Spleen (tissue), 11 donors: ENCODE results near the gene ASXL3. TPM values are rescaled to one million over a fixed set of nuclear protein-coding genes. Genes with fewer than 3 reads are reported as not detected.

Experiments used
- DNase-seq: peaks from one replicate; pipeline ENCODE4 v3.0.0-alpha.2; 2020
- H3K27ac ChIP-seq, 8 donors: fragments of 200-600 bp; sonication (generic) in 7 of 8; 1 replicate in 4 of 8; 2 replicates in 4 of 8; pipeline versions ENCODE4 v1.5.0 to v1.8.0; 2016 to 2021; ENCODE audit warnings: inconsistent platforms in 4 of 8, mild to moderate bottlenecking in 4 of 8, moderate library complexity in 1 of 8
- H3K27me3 ChIP-seq, 7 donors: fragments of 200-600 bp; sonication (generic) in 6 of 7; replicated peaks in 1 of 7; 1 replicate in 4 of 7; 2 replicates in 3 of 7; pipeline versions ENCODE4 v1.5.0 to v1.8.0; 2016 to 2021; ENCODE audit warnings: inconsistent platforms in 3 of 7, mild to moderate bottlenecking in 1 of 7
- H3K36me3 ChIP-seq, 6 donors: fragments of 200-600 bp; sonication (generic) in 5 of 6; 1 replicate in 4 of 6; 2 replicates in 2 of 6; pipeline versions ENCODE4 v1.5.0 to v1.8.0; 2016 to 2021; ENCODE audit warnings: inconsistent platforms in 2 of 6
- H3K4me1 ChIP-seq, 6 donors: fragments of 200-600 bp; sonication (generic) in 5 of 6; 1 replicate in 3 of 6; 2 replicates in 3 of 6; pipeline versions ENCODE4 v1.5.0 to v1.8.0; 2016 to 2021; ENCODE audit warnings: inconsistent platforms in 3 of 6
- H3K4me3 ChIP-seq, 8 donors: fragments of 200-600 bp; sonication (generic) in 7 of 8; 1 replicate in 4 of 8; 2 replicates in 4 of 8; pipeline versions ENCODE4 v1.5.0 to v1.8.0; 2016 to 2021; ENCODE audit warnings: inconsistent platforms in 4 of 8, mild to moderate bottlenecking in 4 of 8, moderate library complexity in 2 of 8
- H3K9me3 ChIP-seq, 8 donors: fragments of 200-600 bp; sonication (generic) in 7 of 8; 1 replicate in 4 of 8; 2 replicates in 4 of 8; pipeline versions ENCODE4 v1.5.0 to v1.8.0; 2016 to 2021; ENCODE audit warnings: inconsistent platforms in 4 of 8
- POLR2A ChIP-seq, 3 donors: fragments of 450-650 bp; IDR thresholded peaks; one replicate each; pipeline ENCODE4 v1.5.1; 2017; ENCODE audit warnings: antibody characterized with exemption in 3 of 3, mild to moderate bottlenecking in 1 of 3
- POLR2AphosphoS5 ChIP-seq, 3 donors: sonication (generic); formaldehyde crosslinking; IDR thresholded peaks; one replicate each; pipeline ENCODE4 v1.5.1; 2017; ENCODE audit warnings: antibody characterized with exemption in 3 of 3
- WGBS, 5 donors: extraction: QIAGEN DNeasy Blood & Tissue Kit in 3 of 5; methylation state at CpG; one replicate each; pipeline versions ENCODE4 v1.1.5 to v1.1.7; 2013 to 2018; 5-methylcytosine and 5-hydroxymethylcytosine counted together
- intact Hi-C: fragments of 100-400 bp; cut with DNase I; formaldehyde crosslinking; loops from one replicate; pipeline ENCODE4 v1.15.0; 2023; ENCODE audit warnings: low total_unique reads
- polyA plus RNA-seq, 3 donors: library from polyadenylated mRNA; stranded (reverse); fragments of 200-250 nt; gene quantifications; one replicate each; pipeline ENCODE4 v1.2.1, GENCODE V29; 2013
- total RNA-seq, 7 donors: library from RNA; depleted of rRNA in 3 of 7; stranded (reverse); fragments of >200 nt in 3 of 7; fragmentation: NEBNext Ultra II Directional in 4 of 7; extraction: Animal tissue kit (Norgen Biotek cat#: 25700) in 4 of 7; gene quantifications; one replicate each; pipeline versions ENCODE4 v1.1.0 to v1.2.1, GENCODE V29; 2016 to 2021
- TF ChIP-seq, protein P1 (sequence below), 11 experiments: fragments of 200-600 bp in 7 of 11; fragments of 450-650 bp in 4 of 11; sonication (generic) in 4 of 11; IDR thresholded peaks in 8 of 11; conservative IDR thresholded peaks in 3 of 11; 1 replicate in 7 of 11; 2 replicates in 4 of 11; pipeline versions ENCODE4 v1.4.0 to v1.8.0; 2016 to 2021; ENCODE audit warnings: antibody characterized with exemption in 11 of 11, inconsistent platforms in 4 of 11, mild to moderate bottlenecking in 1 of 11
- donor health status: healthy with polysubstance abuse.
- donor health status: DM: no; HTN: no; CAD: no; lungs with moderate emphysema.
- donor health status: DM: no; HTN: no; CAD: no.
- donor health status: Bipolar disorder and iron deficiency.
- donor health status: healthy.
- donor health status: DM: no; HTN: no; CAD: no.
- donor health status: DM: yes; HTN: yes; CAD: no.

The ASXL3 gene
- total and polyA plus RNA-seq, 10 donors = 0.02 to 3.5 (median 0.76) TPM

DNA sequence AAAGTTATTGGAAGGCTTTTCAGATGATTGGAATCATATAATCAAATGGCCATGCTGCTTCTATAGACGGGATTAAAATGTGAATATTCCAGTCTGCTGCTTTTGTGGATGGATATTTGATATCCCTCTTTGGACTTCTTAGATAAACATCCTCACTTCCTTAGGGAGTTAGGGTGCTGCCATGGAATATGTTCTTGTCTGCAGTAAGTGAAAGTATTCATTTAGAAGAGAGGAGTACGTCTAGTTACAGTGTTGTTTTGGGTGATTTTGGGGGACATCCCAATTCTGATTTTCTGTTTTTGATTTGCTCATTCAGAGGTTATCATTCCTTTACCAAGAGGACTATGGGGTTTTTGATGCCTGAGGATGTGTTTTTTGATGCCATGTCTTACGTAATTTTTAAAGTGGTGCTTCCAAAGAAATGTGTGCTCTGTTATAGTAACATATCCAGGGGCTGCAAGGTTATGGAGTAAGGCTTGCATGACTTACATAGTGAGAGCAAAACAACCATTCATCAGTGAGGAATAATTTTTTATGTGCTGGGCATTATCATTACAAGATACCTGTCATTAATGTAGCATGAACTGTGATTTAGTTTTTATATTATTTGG, 33.6 kb downstream of the ASXL3 start:
- no peak for DNase-seq
- TF ChIP-seq POLR2AphosphoS5 (IDR thresholded peaks at IDR 0.05) (no peak), POLR2A (IDR thresholded peaks at IDR 0.05) (no peak)
- TF ChIP-seq, protein P1, sequence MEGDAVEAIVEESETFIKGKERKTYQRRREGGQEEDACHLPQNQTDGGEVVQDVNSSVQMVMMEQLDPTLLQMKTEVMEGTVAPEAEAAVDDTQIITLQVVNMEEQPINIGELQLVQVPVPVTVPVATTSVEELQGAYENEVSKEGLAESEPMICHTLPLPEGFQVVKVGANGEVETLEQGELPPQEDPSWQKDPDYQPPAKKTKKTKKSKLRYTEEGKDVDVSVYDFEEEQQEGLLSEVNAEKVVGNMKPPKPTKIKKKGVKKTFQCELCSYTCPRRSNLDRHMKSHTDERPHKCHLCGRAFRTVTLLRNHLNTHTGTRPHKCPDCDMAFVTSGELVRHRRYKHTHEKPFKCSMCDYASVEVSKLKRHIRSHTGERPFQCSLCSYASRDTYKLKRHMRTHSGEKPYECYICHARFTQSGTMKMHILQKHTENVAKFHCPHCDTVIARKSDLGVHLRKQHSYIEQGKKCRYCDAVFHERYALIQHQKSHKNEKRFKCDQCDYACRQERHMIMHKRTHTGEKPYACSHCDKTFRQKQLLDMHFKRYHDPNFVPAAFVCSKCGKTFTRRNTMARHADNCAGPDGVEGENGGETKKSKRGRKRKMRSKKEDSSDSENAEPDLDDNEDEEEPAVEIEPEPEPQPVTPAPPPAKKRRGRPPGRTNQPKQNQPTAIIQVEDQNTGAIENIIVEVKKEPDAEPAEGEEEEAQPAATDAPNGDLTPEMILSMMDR (IDR thresholded peaks at IDR 0.05 in 8 of 11, conservative IDR thresholded peaks at IDR 0.05 in 3 of 11) = no peak

DNA sequence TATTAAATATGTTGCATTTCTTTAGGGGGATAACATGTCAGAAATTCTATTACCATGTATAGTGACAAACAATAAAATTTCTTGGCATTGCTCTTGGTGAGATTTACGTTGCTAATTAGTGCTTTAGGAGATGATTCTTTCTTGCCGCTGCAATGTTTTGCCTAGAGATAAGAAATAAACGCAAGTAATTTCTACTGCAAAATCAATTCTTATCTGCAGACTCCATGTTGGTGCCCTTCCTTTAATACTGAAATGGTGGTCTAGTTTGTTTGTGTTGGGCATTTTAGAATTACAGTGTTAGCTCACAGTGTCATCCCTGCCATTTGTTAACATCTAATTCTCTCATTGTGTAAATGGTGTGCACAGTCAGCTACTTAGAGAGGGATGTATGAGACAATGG, 34.6 kb downstream of the ASXL3 start:
- no peak for TF ChIP-seq POLR2A (IDR thresholded peaks at IDR 0.05)
- TF ChIP-seq POLR2AphosphoS5 (IDR thresholded peaks at IDR 0.05) = no peak
- TF ChIP-seq, protein P1 (IDR thresholded peaks at IDR 0.05 in 8 of 11, conservative IDR thresholded peaks at IDR 0.05 in 3 of 11) = no peak
- H3K27me3 ChIP-seq = no peaks in the 10 kb centered on the region
- no peak for DNase-seq
- no peak overlapping the region for H3K27ac ChIP-seq
- intact Hi-C loops = no loop called here
- no peaks in the 10 kb centered on the region for H3K36me3 ChIP-seq
- no peak overlapping the region for H3K4me3 ChIP-seq
- H3K4me1 ChIP-seq = no peaks in the 10 kb centered on the region
- 78 to 88% (median 80%) methylated on average over 3 of the region's 3 CpGs for WGBS, 5 donors
- peaks cover 0 to 5% (median 0%) of the 10 kb centered on the region in 8 donors for H3K9me3 ChIP-seq

More for the DNA sequence above, 33.6 kb downstream of the ASXL3 start:
- WGBS, 5 donors = 59 to 86% (median 75%) methylated on average over 3 of the region's 3 CpGs
- Histone ChIP-seq H3K27me3 (no peaks in the 10 kb centered on the region), H3K9me3 (peaks cover 0 to 2% (median 0%) of the 10 kb centered on the region in 8 donors), H3K27ac (no peak overlapping the region), H3K36me3 (no peaks in the 10 kb centered on the region), H3K4me3 (no peak overlapping the region), H3K4me1 (no peaks in the 10 kb centered on the region)
- intact Hi-C loops = no loop called here

DNA sequence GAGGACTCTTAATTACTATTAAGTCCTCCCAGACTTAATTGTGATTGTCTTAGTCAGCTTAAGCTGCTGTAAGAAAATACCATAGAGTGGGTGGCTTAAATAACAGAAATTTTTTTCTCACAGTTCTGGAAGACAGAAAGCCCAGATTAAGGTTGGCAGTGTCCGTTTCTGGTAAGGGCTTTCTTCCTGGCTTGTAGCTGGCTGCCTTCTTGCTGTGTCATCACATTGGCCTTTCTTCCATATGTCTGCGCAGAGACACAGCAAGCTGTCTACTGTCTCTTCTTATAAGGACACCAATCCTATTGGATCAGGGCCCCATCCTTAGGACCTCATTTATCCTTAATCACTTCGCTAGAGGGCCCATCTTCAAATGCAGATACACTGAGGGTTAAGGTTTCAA, 38.5 kb downstream of the ASXL3 start:
- Histone ChIP-seq H3K4me1 (no peaks in the 10 kb centered on the region), H3K9me3 (peaks cover 0 to 5% (median 0%) of the 10 kb centered on the region in 8 donors), H3K27me3 (no peaks in the 10 kb centered on the region), H3K27ac (no peak overlapping the region), H3K4me3 (no peak overlapping the region), H3K36me3 (no peaks in the 10 kb centered on the region)
- TF ChIP-seq, protein P1 (IDR thresholded peaks at IDR 0.05 in 8 of 11, conservative IDR thresholded peaks at IDR 0.05 in 3 of 11) = no peak
- TF ChIP-seq POLR2AphosphoS5 (IDR thresholded peaks at IDR 0.05) (no peak), POLR2A (IDR thresholded peaks at IDR 0.05) (no peak)
- intact Hi-C loops = no loop called here
- DNase-seq = no peak
- 71 to 88% (median 75%) methylated on average over 3 of the region's 3 CpGs for WGBS, 5 donors

DNA sequence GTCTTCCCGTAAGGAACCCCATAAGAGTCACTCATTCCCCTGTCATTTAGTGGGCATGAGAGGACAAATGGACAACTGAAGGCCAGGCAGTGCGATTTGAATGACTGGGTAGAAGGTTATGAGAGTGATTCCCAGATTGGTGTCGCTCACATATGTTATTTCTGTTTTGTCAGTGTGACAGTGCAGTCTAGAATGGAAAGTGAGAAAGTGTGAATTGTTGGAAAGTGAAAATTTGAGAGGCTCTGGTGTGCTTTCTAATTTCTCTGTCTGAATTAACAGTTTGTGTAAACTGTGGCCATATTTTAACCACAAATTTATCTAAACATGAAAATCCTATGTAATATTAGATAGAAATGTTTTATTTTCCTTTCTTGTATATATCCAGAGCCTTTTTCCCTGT, 49.1 kb downstream of the ASXL3 start:
- Histone ChIP-seq H3K4me1 (no peaks in the 10 kb centered on the region), H3K36me3 (no peaks in the 10 kb centered on the region), H3K27me3 (no peaks in the 10 kb centered on the region), H3K9me3 (no peaks in the 10 kb centered on the region), H3K27ac (no peak overlapping the region), H3K4me3 (no peak overlapping the region)
- TF ChIP-seq POLR2A (IDR thresholded peaks at IDR 0.05) = no peak
- TF ChIP-seq, protein P1 (IDR thresholded peaks at IDR 0.05 in 8 of 11, conservative IDR thresholded peaks at IDR 0.05 in 3 of 11) = no peak
- TF ChIP-seq POLR2AphosphoS5 (IDR thresholded peaks at IDR 0.05) = no peak
- DNase-seq = no peak
- WGBS, 5 donors = 78 to 89% (median 83%) methylated on average over 3 of the region's 3 CpGs
- intact Hi-C loops = no loop called here
